HUDEP-2 (cell line): ENCODE measurements around the gene MRPL14.

Experiments used
- DNase-seq, 76 experiments: peaks; one replicate each; lab custom pipeline; 2025; ENCODE audit not compliant: unreplicated experiment in 76 of 76; lab: John Stamatoyannopoulos, UW

MRPL14 gene

DNA sequence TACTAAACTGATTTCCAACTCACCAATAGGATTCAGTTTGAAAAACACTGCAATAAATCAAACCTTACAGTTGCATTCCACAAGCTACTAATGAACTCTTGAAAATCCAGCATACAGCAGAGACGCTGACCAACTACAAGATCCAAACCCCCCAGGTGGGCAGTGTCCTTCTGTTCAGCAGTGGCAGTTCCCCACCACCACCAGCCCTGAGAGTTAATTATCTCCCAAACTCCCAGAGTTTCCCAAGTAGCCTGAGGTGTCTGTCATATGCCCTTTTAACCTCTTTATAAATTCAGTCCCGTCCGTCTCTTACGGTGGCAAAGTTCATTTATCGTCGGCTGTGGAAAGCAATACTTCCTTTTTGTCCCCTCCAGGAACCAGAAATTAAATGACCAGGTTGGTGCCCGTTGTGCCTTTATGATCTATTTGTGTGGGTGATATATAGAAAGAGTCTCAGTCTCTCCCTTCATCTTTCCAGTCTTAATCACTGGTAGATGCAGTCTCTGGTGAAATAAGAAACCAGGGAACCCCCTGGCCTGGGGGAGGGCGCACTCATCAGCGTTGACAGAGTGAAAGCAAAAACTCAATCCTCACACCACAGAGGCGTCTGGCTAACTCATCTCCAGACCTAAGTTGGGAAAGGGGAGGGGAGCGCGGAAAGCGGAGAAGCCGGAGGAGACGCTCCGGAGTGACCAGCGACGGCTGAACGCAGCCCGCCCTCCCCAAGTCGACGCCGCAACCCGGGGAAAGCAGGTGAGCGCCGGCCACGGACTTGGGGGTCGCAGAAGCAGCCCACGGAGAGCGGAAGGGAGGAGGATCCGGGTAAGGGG lies 717 bp downstream of the MRPL14 start:
- peak in 12 of 76 experiments; percentile 16 to 67 (median 31) for DNase-seq

- no peak for DNase-seq
Observed at GRCh38 chr6:44123544-44123943, 3.7 kb downstream of the MRPL14 start.

- no peak for DNase-seq
Observed at GRCh38 chr6:44122801-44123200, 4.5 kb downstream of the MRPL14 start.

DNA sequence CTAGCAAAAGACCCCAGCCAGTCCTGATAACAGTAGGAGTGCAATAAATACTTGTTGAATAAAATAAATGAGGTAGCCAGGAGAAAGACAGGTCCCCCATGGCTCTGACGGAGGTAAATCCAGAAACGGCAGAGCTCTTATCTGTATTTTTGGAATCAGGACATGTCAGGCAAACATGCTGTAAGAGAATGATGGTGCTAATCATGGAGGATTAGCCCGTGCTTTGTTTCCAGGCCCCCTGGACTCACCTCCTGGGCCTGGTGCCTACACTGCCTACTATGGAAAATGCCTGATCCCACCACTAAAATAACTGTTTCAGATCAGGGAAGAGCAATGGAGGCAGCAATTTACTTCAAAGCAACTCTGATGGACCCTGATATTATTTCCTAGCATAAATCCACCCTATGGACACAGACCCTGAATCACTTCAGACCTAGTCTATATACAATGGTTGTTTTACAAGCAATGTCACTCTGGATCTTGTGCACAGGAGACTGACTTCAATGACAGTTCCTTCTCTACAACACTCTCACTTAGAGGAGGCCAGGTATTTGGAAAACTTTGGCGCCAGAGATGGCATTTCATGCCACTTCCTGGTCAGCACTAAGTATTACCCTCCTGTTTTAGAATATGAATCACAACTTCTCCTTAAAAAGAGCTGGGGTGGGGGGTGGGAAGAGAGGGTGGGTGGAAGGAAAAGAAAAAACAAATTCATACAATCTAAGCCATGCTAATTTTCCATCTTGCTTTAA lies 6.4 kb downstream of the MRPL14 start:
- no peak for DNase-seq

DNA sequence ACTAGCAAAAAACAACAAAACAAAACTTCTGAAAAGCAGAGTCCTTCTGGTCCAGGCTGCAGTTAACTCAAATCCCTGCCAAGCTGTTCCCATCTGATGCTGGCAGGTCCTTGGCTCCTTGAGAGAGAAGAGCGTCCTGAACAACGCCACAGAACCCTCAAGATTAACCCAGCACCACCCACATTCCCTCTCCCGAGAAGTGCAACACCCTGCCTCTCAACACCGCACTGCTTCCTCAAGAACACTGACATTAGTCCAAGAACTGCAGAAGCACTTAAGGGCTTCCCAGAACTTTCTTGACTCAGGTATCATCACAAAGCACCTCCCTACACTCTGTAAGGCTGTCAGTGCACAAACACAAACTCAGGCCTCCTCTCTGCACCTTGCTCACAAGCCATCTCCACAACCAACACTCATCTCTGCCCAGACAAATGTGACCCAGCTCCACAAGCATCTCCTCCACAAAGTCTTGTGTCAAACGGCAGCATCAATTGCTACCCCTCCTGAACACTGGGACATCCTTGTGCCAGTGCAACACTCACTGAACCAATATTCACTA lies 7.5 kb downstream of the MRPL14 start:
- DNase-seq: no peak

GRCh38 chr6:44117397-44118128 lies 9.7 kb downstream of the MRPL14 start:
- no peak for DNase-seq

GRCh38 chr6:44116641-44117382 lies 10.4 kb downstream of the MRPL14 start:
- DNase-seq: no peak

DNA sequence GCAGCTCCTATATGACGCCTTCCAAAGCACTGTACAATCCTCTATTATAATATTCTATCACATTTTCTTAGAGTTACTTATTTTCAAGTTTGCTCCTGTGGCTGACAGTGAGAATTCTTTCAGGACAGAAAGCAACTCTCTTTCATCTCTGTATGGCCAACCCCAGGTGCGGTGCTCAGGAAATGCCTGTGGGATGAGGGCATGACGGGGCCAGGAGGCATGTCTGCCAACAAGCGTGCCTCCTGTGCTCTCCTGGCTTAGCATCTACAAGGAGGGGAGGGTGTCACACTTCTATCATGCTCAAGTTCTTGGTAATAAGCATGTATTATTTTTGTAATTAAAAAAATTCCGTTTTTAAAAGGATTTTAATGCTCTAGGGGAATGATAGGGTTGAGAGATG lies 11.4 kb downstream of the MRPL14 start:
- no peak for DNase-seq

DNA sequence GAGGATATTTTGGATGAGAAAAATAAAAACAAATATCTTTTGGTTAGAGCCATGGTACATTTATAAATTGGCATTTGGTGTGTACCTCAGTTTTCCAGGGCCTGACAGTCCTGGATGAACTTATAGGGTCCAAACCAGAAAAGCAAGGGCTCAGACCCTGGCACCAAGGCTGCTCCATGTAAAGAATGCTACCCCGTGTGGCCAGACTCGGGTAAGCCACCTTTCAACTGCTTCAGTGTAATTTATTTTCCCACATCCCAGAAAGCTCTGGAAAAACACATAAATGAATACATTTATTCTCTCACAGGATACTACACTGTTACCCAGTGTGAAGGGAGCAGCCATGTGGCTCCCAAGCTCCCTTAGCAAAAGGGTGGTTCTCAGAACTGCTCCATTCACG lies 13.8 kb downstream of the MRPL14 start:
- DNase-seq: peak in 1 of 76 experiments; percentile 11

- DNase-seq: no peak
Observed at GRCh38 chr6:44111434-44112417, 15.5 kb downstream of the MRPL14 start.

DNA sequence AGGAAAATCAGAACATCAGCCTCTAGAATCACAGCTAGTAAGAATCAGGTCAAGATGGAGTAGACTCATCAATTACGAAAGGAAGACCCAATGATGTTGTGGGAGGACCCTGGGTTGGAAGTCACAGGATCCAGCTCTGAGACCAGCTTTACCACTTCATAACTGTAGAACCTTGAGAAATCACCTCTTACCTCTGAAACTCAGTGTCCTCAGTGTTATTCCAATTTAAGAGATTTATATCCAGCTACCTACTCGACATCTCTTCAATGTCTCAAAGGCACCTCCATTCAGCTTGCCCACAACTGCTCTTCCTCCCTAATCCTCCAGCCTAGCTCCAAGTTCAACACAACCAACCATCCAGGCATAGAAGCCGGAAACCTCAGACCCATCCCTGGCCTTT lies 16.3 kb downstream of the MRPL14 start:
- DNase-seq: no peak

- no peak for DNase-seq
Observed at GRCh38 chr6:44110005-44110676, 17.1 kb downstream of the MRPL14 start.

- no peak for DNase-seq
Observed at GRCh38 chr6:44109212-44109611, 18.0 kb downstream of the MRPL14 start.

DNA sequence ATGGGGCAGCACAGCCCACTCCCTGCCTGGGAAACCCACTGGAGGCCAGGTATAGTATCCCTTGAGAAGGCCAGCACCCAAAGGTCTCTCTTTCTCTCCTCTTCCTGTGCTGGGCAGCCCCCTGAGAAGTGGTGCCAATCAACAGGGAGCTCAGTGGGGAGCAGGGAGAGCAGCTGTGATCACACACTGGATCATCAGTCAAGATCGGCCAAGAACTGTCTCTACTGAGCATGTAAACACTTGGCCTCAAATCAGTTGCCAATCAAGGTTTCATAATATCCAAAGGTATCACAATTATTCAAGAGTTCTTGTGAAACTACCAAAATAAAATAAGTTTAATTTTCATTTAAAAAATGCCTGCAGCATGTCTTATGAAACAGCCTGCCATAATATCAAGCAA lies 18.8 kb downstream of the MRPL14 start:
- no peak for DNase-seq

GRCh38 chr6:44107017-44107416 lies 20.2 kb downstream of the MRPL14 start:
- DNase-seq: no peak

DNA sequence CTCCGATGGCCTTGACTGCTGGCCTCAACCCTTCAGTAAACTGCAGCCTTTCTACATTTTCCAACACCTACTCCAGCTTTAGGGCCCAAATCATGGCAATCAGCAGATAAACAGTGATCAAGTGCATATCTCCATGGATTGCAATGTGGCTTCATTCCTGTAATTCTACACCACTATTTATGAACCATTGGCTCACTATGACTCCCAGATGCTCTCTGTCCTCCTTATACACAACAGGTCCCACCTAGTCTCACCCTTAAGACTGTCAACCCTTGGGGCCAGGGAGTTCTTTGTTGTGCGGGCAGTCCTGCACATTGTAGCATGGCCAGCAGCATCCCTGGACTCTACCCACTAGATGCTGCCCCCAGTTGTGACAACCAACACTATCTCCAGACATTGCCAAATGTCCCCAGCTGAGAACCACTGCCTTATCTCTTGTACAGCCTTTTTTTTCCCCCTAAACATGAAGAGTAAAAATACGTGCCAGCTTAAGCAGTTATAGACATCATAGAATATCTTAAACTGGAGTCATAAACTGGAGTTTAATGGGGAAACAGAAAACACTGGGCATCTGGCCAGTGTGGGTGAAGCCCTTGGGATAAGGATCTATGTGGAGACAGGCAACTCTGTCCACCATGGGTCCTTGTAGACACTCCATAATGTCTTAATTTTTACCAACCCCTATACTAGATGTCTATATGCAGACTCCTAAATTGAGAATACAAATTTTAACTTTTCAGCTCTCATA lies 21.1 kb downstream of the MRPL14 start:
- DNase-seq: peak in 4 of 76 experiments; percentile 19 to 32 (median 28)

DNA sequence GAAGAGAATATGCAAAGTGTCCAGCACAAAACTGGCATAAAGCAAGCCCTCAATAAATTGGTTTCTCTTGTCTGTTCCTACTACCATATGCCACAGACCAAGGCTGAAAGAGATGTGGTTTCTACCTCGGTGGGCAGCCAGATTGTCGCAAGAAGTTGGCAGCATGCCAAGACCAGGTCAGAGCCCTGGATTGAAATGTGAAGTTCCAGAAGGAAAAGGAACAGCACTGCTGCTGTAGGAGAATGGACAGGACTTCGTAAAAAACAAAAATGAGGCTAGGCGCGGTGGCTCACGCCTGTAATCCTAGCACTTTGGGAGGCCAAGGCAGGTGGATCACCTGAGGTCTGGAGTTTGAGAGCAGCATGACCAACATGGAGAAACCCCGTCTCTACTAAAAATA lies 22.1 kb downstream of the MRPL14 start:
- no peak for DNase-seq

DNA sequence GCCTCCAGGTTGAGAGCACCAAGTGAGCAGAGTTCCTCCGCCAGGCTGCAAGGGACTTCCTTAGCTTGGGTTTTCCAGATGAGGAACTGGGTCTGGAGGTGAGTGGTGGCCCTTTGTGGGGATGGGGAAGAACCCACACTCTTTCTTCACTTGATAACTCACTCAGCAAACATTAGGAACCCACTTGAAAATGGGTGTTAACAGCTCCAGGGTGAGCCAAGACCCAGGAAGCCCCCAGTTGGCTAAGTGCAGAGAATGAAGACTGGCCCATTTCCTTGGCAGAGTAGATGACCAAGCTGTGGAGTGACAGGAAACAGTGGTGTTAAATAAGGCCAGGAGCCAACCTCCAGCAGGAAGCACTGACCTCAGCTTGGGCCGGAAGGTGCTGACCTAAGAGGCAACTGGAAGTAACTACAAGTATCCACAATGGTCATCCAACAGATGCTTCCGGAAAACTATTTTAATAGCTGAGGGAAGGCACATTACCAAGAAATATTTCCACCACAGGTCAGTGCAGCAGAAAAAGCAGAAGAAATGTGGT lies 22.7 kb downstream of the MRPL14 start:
- no peak for DNase-seq
